Neuronal stem cell (in vitro differentiated cells): ENCODE measurements around the gene KCNK15.
"Not testable (repeated sequence)": the region's sequence is repeated elsewhere in the genome, so short reads cannot be mapped to it uniquely, and the experiment has no call there.

Experiments used
- DNase-seq: peaks from one replicate; pipeline ENCODE4 v3.0.0-alpha.2; 2013; ENCODE audit warnings: low spot score
- H2AFZ ChIP-seq: one replicate; pipeline ENCODE4 v1.6.1; 2013; ENCODE audit warnings: mild to moderate bottlenecking, low read length, inconsistent platforms
- H2AK5ac ChIP-seq: 2 replicates; pipeline ENCODE4 v1.6.1; 2013; ENCODE audit warnings: low read depth, mild to moderate bottlenecking, inconsistent platforms, low read length, moderate library complexity, mixed read lengths
- H2BK120ac ChIP-seq: 2 replicates; pipeline ENCODE4 v1.6.1; 2013; ENCODE audit warnings: low read depth, mild to moderate bottlenecking, inconsistent platforms, low read length, moderate library complexity, mixed read lengths
- H2BK12ac ChIP-seq: one replicate; pipeline ENCODE4 v1.6.1; 2013; ENCODE audit warnings: low read length, inconsistent platforms
- H2BK15ac ChIP-seq: 2 replicates; pipeline ENCODE4 v1.6.1; 2013; ENCODE audit warnings: mild to moderate bottlenecking, low read length, inconsistent platforms, mixed read lengths
- H2BK5ac ChIP-seq: one replicate; pipeline ENCODE4 v1.6.1; 2013; ENCODE audit warnings: inconsistent platforms, mild to moderate bottlenecking, low read length, moderate library complexity
- H3K14ac ChIP-seq: one replicate; pipeline ENCODE4 v1.6.1; 2013; ENCODE audit warnings: low read length, inconsistent platforms
- H3K18ac ChIP-seq: 2 replicates; pipeline ENCODE4 v1.6.1; 2013; ENCODE audit warnings: low read length, inconsistent platforms
- H3K23ac ChIP-seq: 2 replicates; pipeline ENCODE4 v1.6.1; 2013; ENCODE audit warnings: low read depth, mild to moderate bottlenecking, mixed read lengths, low read length, inconsistent platforms; ENCODE audit not compliant: poor library complexity
- H3K27ac ChIP-seq: replicated peaks from 3 replicates; pipeline ENCODE4 v1.5.1; 2013; ENCODE audit warnings: low read length, inconsistent platforms
- H3K27me3 ChIP-seq, 3 experiments: 2 replicates each; pipeline ENCODE4 v1.6.1; 2013; ENCODE audit warnings: low read length in 3 of 3, mild to moderate bottlenecking in 2 of 3, inconsistent platforms in 1 of 3, low read depth in 1 of 3, mixed read lengths in 1 of 3, moderate library complexity in 1 of 3; ENCODE audit not compliant: control insufficient read depth in 3 of 3, insufficient read depth in 3 of 3
- H3K36me3 ChIP-seq, 2 donors: replicated peaks in 1 of 2; 2 replicates each; pipeline ENCODE4 v1.6.1; 2013; ENCODE audit warnings: low read length in 2 of 2; ENCODE audit not compliant: control insufficient read depth in 2 of 2, insufficient read depth in 2 of 2
- H3K4ac ChIP-seq: 2 replicates; pipeline ENCODE4 v1.6.1; 2013; ENCODE audit warnings: inconsistent platforms, mild to moderate bottlenecking, low read length, moderate library complexity
- H3K4me1 ChIP-seq, 2 donors: 1 replicate in 1 of 2; 2 replicates in 1 of 2; pipeline ENCODE4 v1.6.1; 2013; ENCODE audit warnings: low read length in 2 of 2, low read depth in 1 of 2; ENCODE audit not compliant: control insufficient read depth in 2 of 2, insufficient read depth in 1 of 2
- H3K4me2 ChIP-seq: one replicate; pipeline ENCODE4 v1.6.1; 2013; ENCODE audit warnings: mild to moderate bottlenecking, low read length, inconsistent platforms; ENCODE audit not compliant: insufficient read depth, poor library complexity, severe bottlenecking
- H3K4me3 ChIP-seq, 2 donors: 2 replicates each; pipeline ENCODE4 v1.5.1; 2013; ENCODE audit warnings: low read length in 2 of 2, mild to moderate bottlenecking in 2 of 2, inconsistent platforms in 1 of 2, moderate library complexity in 1 of 2
- H3K79me1 ChIP-seq: one replicate; pipeline ENCODE4 v1.6.1; 2013; ENCODE audit warnings: low read depth, mild to moderate bottlenecking, inconsistent platforms, low read length, moderate library complexity
- H3K9ac ChIP-seq: one replicate; pipeline ENCODE4 v1.6.1; 2013; ENCODE audit warnings: mild to moderate bottlenecking, low read depth, low read length, inconsistent platforms; ENCODE audit not compliant: poor library complexity
- H3K9me3 ChIP-seq, 2 donors: replicated peaks in 1 of 2; 2 replicates each; pipeline versions ENCODE3 to v1.6.1; 2013; ENCODE audit warnings: low read length in 2 of 2, mild to moderate bottlenecking in 2 of 2, inconsistent platforms in 1 of 2, low read depth in 1 of 2, mixed read lengths in 1 of 2, moderate library complexity in 1 of 2; ENCODE audit not compliant: control insufficient read depth in 2 of 2, insufficient read depth in 1 of 2
- H4K8ac ChIP-seq: one replicate; pipeline ENCODE4 v1.6.1; 2013; ENCODE audit warnings: low read depth, mild to moderate bottlenecking, inconsistent platforms, low read length, moderate library complexity
- H4K91ac ChIP-seq: one replicate; pipeline ENCODE4 v1.6.1; 2013; ENCODE audit warnings: low read length, low read depth, mild to moderate bottlenecking, inconsistent platforms; ENCODE audit not compliant: poor library complexity
- WGBS, 2 donors: extraction: QIAGEN DNeasy Blood & Tissue Kit; methylation state at CpG; one replicate each; pipeline ENCODE4 v1.1.7; 2013; ENCODE audit warnings: missing lambda C conversion rate in 2 of 2, mixed read lengths in 1 of 2; ENCODE audit not compliant: insufficient read length in 2 of 2, insufficient replicate concordance in 1 of 2; ENCODE audit errors: extremely low coverage in 2 of 2; 5-methylcytosine and 5-hydroxymethylcytosine counted together

The KCNK15 gene

GRCh38 chr20:44761423-44761822, 15.8 kb downstream of the KCNK15 start:
- H2BK12ac ChIP-seq, result no peak overlapping the region
- no peak overlapping the region for H3K4me3 ChIP-seq
- no peaks in the 10 kb centered on the region for H3K79me1 ChIP-seq
- H3K14ac ChIP-seq, result no peak overlapping the region
- no peak overlapping the region for H4K91ac ChIP-seq
- H3K23ac ChIP-seq, result no peak overlapping the region
- H3K4me1 ChIP-seq, result peaks cover 3 to 6% of the 10 kb centered on the region in 2 donors
- H2AFZ ChIP-seq, result no peak overlapping the region
- peak overlapping the region; percentile 56 for H2BK120ac ChIP-seq
- H3K4me2 ChIP-seq, result no peak overlapping the region
- no peak overlapping the region for H3K9ac ChIP-seq
- no peak overlapping the region for H2AK5ac ChIP-seq
- no CpG with 5 or more reads among the region's 3 CpGs for WGBS, 2 donors
- DNase-seq, result no peak
- H3K18ac ChIP-seq, result no peak overlapping the region
- H3K4ac ChIP-seq, result no peak overlapping the region
- H2BK15ac ChIP-seq, result no peak overlapping the region
- H4K8ac ChIP-seq, result no peak overlapping the region
- no peak overlapping the region for H3K27ac ChIP-seq
- no peaks in the 10 kb centered on the region for H3K36me3 ChIP-seq
- no peaks in the 10 kb centered on the region for H3K9me3 ChIP-seq
- no peak overlapping the region for H2BK5ac ChIP-seq
- H3K27me3 ChIP-seq, result no peaks in the 10 kb centered on the region

GRCh38 chr20:44762466-44763140, 16.9 kb downstream of the KCNK15 start:
- Histone ChIP-seq H3K4me2 (no peak overlapping the region), H3K4me1 (peaks cover 3 to 6% of the 10 kb centered on the region in 2 donors), H3K27ac (no peak overlapping the region), H3K36me3 (no peaks in the 10 kb centered on the region), H2BK12ac (no peak overlapping the region), H3K4ac (no peak overlapping the region), H3K23ac (no peak overlapping the region), H2BK5ac (no peak overlapping the region), H2AFZ (peak overlapping the region; percentile 38), H3K79me1 (no peaks in the 10 kb centered on the region), H3K9me3 (no peaks in the 10 kb centered on the region), H3K9ac (no peak overlapping the region), H4K91ac (no peak overlapping the region), H3K27me3 (no peaks in the 10 kb centered on the region), H2BK120ac (no peak overlapping the region), H2BK15ac (no peak overlapping the region), H3K14ac (no peak overlapping the region), H3K4me3 (no peak overlapping the region), H3K18ac (no peak overlapping the region), H4K8ac (no peak overlapping the region), H2AK5ac (no peak overlapping the region)
- no peak for DNase-seq
- WGBS, 2 donors, result no CpG with 5 or more reads among the region's 10 CpGs

- H3K4me3 ChIP-seq, H2BK15ac ChIP-seq, H2AK5ac ChIP-seq, DNase-seq, H3K23ac ChIP-seq, H2BK120ac ChIP-seq, H3K27me3 ChIP-seq, H3K14ac ChIP-seq, H3K9ac ChIP-seq, H3K36me3 ChIP-seq, H3K18ac ChIP-seq, H3K79me1 ChIP-seq, H3K9me3 ChIP-seq, H2AFZ ChIP-seq, H3K4ac ChIP-seq, H3K4me2 ChIP-seq, H4K8ac ChIP-seq, H4K91ac ChIP-seq, H3K27ac ChIP-seq, H3K4me1 ChIP-seq, H2BK12ac ChIP-seq, H2BK5ac ChIP-seq: not testable (repeated sequence)
- WGBS, 2 donors, result no CpG with 5 or more reads among the region's 3 CpGs
Observed at GRCh38 chr20:44763798-44764197, 18.1 kb downstream of the KCNK15 start.

DNA sequence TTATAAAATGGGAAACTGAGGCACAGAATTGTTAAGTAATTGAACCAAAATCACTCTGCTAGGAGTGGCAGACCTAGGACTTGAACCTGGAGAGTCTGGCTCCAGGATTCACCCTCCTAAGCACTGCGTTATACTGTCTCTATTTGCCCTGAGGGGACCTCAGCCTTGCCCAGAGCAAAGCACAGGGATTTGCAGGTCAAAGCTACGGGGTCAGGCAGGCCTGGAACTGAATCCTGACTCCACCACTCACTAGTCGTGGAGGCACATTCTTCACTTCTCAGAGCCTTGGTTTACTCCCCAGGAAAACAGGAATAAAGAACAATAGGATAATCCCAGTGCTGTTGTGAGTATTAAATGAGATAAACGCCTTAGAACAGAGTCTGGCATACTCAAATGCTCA, 19.4 kb downstream of the KCNK15 start:
- no peak overlapping the region for H4K91ac ChIP-seq
- no peak overlapping the region for H2BK15ac ChIP-seq
- H3K27me3 ChIP-seq, result no peaks in the 10 kb centered on the region
- H2AK5ac ChIP-seq, result no peak overlapping the region
- H3K4me3 ChIP-seq, result no peak overlapping the region
- H2BK5ac ChIP-seq, result no peak overlapping the region
- no peaks in the 10 kb centered on the region for H3K9me3 ChIP-seq
- peaks cover 3 to 10% of the 10 kb centered on the region in 2 donors for H3K4me1 ChIP-seq
- no peak overlapping the region for H2BK120ac ChIP-seq
- no peak overlapping the region for H2BK12ac ChIP-seq
- no peak overlapping the region for H3K4ac ChIP-seq
- no peaks in the 10 kb centered on the region for H3K36me3 ChIP-seq
- DNase-seq, result no peak
- WGBS, 2 donors, result no CpG with 5 or more reads among the region's 4 CpGs
- no peaks in the 10 kb centered on the region for H3K79me1 ChIP-seq
- no peak overlapping the region for H4K8ac ChIP-seq
- H3K14ac ChIP-seq, result no peak overlapping the region
- H3K18ac ChIP-seq, result no peak overlapping the region
- no peak overlapping the region for H2AFZ ChIP-seq
- H3K4me2 ChIP-seq, result no peak overlapping the region
- H3K27ac ChIP-seq, result no peak overlapping the region
- no peak overlapping the region for H3K23ac ChIP-seq
- no peak overlapping the region for H3K9ac ChIP-seq
